HG02884 (cell line): Measurements from ENCODE around the gene SMAD7.

ENCODE experiments used
- ATAC-seq: cut with Tn5 transposase; IDR thresholded peaks from one replicate; pipeline ENCODE4 v1.9.1; 2021; ENCODE audit warnings: mild to moderate bottlenecking, moderate library complexity; ENCODE audit not compliant: unreplicated experiment

The SMAD7 gene, protein sequence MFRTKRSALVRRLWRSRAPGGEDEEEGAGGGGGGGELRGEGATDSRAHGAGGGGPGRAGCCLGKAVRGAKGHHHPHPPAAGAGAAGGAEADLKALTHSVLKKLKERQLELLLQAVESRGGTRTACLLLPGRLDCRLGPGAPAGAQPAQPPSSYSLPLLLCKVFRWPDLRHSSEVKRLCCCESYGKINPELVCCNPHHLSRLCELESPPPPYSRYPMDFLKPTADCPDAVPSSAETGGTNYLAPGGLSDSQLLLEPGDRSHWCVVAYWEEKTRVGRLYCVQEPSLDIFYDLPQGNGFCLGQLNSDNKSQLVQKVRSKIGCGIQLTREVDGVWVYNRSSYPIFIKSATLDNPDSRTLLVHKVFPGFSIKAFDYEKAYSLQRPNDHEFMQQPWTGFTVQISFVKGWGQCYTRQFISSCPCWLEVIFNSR

DNA sequence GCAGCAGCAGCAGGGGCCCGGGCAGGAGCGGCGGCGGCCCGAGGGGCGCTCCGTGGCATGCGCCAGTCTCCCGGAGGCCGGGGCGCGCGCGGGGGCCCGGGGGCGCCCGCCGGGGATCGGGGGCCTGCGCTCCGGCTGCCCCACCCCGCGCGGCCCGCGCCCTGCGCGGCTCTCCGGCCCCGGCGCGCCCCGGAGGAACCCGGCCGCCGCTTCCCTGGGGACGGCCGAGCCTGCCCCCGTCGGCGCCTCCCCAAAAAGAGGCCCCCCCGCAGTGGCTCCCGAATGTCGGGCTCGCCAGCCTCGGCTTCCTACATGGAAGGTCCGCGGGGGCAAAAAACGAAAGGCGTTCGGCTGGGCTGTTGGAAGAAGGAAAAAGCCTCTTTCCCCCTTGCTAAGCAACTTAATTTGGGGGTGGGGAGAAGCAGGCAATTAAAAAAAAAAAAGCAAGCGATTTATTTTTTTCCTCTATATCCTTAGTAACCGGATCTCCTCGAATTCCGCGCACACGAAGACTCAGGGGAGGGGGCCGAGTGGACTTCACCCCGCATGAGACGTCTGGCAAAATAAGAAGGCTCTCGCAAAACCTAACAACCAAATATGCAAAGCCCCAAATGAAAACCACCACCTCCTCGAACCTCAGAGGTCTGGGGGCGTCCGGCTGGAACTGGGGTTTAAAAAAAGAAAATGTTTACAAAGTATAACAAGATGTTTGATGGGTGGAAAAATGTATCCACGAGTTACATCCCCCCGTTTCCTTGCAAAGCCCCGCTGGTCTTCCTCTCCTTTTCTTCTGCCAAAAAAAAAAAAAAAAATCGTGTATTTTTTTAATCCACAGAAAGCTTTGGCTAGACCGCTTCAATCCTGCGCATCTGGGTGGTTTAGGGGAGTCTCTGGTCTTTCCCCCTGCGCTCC is at the start of gene SMAD7:
SMAD7 (minus strand) TSS at position 430 of the 912 bp plus-strand sequence. CDS start 541 bp downstream, outside the sequence.
- ATAC-seq, result no peak

DNA sequence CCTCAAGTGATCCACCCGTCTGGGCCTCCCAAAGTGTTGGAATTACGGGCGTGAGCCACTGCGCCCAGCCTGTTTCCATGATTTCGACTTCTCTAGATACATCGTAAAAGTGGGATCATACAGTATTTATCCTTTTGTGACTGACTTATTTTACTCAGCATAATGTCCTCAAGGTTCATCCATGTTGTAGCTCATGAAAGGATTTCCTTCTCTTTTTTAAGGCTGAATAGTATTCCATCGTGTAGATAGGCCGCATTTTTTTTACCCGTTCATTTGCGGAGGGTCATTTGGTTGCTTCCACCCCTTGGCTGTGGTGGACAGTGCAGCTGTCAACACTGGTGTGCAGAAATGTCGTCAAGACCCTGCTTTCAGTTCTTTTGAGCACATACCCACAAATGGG is 48.8 kb upstream of the SMAD7 start:
- no peak for ATAC-seq

DNA sequence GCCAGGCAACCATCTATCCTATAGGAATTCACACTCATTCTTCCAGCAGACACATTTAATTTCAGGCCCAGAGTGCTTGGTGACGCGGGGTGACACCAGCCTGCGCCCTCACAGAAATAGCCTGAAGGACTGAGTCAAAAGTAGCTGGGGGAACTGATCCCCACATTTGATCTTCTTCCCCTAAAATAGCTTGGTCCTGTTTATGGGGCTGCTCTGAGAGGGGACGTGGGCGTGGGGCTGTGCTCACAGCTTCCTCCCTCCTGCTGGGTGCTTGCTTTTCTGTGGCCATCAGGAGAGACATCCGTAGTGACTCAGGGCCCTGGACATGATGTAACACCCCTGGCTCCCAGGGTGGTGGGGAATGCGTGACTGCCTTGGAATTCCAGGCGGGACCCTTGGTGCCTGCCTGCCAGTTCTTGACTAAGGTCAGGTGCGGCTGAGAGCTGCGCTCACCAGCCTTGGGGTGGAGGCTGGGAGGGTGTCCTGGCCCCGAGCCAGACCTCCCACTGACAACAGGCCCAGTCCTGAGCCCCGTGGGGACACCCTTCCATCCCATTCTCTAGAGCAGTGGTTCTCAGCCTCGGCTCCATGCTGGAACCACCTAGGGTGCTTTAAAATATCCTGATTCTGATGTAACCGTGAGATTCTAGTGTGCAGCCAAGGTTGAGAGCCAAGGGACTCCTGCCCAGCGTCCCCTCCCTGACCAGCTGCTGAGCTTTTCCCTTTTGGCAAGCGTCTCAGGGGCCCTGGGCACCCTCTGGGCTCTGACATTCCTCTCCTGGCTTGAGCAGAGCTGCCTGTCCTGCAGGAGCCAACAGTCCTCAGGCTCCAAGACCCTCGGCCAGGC is 47.4 kb upstream of the SMAD7 start:
- ATAC-seq, result no peak

DNA sequence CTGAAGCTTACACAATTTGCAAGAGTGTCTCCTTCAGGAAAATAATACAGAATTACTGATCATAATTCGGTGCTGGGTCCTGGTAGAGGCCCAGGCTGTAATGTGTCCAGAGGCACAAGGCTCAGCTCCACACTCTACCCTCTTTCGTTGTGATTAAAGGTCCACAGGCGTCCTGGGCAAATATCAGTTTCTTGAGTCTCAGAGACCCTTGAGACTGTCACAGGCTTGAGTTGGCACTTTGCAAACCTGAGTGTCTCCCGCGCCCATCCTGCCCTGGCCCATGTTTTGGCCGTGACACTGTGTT is 46.9 kb upstream of the SMAD7 start:
- ATAC-seq, result no peak

DNA sequence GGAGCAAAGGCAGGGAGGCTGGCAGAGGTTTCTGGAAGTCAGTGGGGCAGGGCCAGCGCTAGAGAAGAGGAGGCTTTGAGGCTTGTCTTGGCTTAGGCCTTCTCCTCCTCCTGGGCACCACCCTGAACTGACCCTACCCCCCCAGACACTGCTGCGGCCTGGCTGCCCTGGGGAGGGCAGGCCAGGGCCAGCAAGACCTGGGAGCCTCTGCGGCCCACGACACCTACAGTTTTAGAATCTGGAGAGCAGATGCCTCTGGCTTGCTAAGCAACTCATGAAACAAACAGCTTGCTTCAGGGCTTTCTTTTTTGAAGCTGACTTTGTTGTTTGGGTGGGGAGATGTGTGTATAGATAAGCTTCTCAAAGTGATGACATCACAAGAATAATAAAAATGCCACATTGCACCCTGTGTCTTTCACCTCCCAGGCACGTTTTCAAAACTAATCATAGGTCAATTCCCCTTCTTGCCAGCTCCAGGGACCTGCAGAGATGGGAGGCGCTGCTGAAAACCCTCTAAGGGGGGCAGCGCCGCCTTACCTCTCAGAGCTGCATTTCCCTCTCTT is 46.2 kb upstream of the SMAD7 start:
- ATAC-seq, result no peak

DNA sequence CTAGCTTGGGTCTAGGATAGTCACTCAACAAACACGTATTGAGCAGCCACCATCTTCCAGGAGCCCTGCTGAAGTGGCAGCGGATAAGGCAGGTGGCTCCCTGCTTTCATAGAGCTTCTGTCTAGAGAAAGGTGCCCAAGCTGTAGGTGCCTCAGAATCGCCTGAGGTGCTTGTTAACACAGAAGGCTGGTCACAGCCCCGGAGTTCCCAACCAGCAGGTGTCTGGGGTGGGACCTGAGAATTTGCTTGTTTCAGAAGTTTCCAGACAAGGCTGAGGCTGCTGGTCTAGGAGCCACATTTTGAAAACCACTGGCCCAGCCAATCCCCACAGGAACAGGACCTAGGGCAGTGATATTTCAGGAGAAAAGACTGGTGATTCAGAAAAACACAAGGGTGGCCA is 45.3 kb upstream of the SMAD7 start:
- ATAC-seq, result no peak

DNA sequence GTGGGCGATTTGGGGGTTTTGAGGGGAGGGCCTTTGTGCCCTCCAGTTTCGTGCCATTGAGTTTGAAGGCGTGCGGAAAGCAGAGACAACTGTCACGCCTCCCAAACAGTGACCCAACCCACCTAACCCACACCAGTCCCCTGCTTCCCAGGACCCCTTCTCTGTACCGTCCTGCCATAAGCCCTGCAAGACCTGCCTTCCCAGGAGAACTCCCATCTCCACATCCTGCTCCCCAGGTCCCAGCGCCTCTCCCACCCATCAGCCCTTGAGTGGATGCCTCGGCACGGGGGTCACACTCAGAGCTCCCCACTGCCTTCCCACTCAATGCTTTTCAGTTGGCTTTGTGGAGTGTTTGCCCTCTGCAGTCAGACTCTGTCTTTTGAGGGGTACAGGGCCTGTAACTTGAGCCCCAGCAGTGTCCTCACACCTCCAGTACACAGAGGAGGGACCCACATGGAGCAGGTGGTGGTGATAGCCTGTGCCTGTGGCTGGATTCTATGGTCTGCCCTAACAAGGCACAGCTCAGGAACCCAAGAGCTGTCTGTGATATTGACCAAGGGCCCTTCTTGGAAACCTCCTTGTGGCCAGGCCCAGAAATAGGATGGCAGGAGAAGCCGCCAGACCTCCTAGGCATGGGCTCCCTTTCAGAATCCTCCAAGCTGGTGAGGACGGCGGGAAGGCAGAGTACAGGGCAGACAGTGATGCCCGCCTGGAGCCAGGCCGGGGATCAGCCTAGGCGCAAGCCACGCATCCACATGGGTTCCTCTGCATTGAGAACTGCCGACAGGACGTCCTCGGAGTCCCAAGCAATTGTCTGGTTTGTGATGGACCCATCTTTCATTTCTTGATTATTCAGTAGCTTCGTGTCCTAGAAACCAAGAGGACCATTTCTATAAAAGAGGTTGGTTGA is 44.4 kb upstream of the SMAD7 start:
- no peak for ATAC-seq

DNA sequence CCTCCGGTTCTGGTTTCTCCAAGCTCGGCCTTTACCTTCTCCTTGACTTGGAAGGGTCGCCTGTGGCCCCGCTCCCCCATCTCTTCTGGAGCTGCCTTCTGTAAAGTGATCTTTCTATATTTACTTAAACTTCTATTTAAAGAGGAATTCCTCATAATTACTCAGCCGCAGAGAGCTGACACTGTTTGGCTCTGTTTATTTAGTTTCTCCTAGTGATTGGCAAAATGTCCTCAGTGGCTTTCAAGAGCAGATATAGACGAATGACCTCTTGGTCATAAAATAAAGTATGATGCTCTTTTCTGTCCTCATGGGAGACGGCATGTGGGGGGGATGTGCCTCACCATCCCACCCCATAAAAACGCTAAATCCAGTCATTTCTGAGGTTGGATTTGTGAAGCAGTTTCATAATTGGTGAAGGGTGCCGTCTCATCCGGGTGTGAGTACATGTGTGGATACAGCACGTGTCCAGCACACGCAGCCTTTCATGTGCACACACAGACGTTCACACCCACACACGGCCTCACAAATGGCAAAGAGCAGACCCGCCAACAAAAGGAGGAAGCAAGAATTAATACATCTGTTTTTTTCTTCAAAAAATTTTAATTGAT is 43.4 kb upstream of the SMAD7 start:
- ATAC-seq, result no peak

DNA sequence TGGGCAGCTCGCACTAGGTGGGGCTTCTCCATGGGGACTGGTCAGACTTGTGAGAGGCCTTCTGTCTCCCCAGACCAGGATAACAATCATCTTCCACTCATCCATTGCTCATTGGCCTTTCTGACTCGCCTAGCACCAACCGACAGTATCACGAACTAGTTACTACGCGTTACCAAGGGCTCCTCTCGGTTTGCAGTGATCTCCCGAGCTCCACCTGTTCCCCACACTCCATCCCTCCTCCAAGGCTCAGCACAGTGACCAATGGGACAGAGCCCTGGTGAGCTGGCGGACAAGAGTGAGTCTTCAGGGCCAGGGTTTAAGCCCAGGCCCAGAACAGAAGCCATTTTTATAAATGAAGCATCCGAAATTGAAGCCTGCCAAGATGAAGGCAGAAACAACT is 42.8 kb upstream of the SMAD7 start:
- no peak for ATAC-seq

DNA sequence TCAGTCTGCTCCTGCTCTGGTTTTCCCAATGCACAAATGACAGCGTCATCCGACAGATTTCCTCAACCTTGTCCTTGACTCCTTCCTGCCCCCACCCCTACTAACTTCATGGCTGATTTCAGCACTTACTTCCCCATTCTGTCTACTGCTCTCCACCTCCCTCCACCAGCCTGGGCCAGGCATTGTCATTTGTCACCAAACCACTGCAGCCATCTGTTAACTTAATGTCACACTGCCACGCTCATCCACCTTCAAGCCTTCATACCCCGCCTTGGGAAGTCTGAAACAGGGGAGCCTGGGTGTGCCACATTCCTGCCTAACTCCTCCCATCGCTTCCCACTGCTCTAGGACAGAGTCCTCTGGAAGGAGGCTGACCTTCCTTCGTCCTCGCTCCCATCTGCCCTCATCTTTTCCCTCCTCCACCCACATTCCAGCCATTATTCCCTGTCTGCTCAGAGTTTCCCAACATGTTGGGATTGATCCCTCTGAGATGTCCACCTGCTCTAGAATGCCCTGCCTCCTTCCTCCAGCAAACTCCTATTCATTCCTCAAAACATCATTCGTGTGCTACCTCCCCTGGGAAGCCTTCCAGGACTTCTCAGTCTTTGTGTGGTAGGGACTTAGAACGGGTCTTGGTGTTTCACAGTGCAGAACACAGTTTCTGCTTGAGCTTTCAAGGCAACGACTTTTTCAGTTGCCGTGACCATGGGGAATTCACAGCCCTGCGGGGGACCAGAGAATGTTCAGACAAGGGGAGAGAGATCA is 42.2 kb upstream of the SMAD7 start:
- ATAC-seq, result peak; percentile 63

DNA sequence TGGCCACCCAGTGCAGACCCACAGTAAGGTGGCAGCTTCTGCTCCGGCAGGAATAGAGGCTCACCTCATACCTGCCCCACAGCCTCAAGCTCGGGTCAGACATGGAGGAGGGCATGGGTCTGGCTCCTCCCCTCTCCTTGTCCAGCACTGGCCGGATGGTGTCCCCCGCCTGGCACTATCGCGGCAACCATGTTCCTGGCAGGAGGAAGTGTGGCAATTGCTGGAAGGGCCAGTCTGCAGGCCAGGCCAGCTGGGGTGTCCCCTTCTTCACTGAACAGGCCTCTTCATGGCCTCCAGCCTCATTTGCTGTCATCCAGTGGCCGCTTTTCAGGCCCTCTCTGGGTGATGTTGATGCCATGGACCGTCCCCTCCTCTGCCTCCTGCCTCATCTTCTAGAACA is 41.4 kb upstream of the SMAD7 start:
- no peak for ATAC-seq

DNA sequence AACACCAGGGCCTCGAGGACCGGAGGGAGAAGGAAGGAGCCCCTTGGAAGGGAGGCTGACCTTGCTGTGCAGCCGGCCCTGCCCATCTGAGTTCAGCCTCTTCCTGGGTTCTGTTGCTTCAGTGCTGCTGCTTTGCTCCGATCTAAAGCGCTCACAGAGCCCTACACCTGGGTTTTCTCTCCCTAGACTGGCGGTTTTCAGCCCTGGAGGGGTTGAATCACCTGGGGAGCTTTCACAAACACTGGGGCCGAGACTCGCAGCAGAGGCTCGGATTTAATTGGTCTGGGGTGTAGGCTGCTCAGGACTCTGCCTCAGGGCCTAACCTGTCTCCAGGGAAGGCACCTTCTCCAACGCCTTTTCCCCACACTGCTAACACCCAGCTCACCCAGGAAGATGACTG is 40.9 kb upstream of the SMAD7 start:
- ATAC-seq, result no peak

DNA sequence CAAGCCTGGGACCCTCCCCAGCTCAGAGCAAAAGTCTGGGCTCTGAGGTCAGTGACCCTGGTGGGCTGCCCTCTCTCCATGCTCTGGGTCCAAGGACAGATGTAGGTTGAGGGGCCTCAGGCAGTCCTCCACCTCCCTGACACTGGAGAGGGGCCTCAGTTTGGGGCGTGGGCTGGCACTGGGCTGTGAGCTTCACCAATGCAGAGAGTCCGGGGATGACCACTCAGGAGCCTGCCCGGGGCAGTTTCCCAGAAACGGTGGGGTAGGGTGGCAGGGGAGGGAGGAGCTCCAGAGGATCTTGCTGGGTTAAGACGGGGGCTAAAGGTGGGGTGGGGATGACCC is 40.5 kb upstream of the SMAD7 start:
- ATAC-seq, result no peak

DNA sequence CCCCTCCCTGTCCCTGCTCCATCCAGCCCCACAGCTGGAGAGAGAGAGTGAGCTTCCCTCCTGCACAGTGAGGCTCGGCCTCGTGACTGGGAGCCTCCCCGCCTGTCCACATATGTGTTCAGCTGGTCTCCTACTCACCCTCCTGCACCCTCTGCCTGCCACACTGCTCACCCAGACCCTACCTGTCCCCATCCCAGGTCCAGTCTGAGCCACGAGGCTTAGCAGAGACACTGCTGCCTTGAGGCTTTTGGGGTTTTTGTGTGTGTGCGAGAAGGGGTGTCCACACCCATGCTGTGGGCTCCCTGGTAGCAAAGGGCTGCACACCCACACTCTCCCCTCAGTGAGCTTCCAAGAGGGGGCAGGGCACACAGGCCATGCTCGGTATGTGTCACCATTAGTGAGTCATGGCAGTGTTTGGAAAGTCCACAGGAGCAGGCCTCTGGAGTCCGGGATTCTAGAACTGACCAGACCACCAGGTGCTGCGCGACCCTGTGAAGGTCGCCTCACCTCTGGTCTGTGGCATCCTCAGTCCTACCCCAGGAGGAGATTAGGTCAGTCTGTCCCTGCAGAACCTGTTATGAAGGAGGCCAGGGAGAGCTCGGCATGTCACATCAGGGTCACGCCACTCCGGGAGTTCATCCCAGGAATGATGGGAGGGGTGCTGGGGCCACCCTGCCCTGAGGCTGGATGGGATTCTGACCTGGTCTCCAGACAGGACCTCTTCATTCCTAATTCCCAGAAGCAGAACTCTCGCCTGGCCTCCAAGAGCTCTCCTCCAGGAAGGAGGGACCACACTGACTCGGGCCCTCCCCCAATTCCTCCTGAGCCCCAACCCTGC is 39.9 kb upstream of the SMAD7 start:
- ATAC-seq, result no peak

DNA sequence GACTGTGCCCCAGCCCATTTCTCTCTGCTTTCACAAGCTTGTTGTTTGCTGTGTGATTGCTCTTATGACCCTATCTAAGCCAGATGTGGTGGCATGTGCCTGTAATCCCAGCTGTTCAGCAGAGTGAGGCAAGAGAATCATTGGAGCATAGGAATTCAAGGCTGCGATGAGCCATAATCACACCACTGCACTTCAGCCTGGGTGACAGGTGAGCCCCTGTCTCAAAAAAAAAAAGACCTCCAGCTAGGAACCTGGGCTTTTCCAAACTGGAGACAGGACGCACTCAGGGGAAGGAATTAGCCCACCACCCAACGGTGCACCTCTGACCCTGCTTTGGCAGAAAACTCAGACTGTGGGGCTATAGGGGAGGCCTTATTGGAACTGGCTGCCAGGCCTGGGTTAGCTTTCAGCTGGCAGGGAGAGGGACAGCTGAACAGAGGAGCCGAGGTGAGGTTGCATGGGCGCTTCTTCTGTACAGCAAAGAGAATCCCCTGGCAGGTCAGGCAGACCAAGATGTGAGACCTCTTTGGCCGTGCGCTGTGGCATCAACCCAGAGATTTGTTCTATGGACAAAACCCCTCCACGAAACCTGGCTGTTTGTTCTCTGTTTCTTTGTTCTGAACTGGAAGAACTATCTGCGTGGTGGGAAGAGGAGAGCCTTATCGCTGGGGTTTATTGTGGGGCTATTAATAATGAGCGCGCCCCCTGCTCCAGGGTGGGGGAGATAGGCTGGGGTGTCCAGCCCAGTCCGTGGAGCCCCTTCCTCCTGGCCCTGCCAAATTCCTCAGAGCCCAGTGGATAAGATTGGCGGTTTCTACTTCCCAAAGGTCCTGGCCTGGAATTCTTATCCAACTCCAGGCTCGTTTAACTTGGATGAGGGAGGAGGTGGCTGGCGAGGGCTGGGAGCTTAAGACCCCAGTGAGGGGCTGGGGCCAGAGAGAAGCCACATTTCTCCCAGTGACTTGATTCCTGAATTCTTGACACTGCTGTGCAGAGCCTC is 38.8 kb upstream of the SMAD7 start:
- no peak for ATAC-seq

DNA sequence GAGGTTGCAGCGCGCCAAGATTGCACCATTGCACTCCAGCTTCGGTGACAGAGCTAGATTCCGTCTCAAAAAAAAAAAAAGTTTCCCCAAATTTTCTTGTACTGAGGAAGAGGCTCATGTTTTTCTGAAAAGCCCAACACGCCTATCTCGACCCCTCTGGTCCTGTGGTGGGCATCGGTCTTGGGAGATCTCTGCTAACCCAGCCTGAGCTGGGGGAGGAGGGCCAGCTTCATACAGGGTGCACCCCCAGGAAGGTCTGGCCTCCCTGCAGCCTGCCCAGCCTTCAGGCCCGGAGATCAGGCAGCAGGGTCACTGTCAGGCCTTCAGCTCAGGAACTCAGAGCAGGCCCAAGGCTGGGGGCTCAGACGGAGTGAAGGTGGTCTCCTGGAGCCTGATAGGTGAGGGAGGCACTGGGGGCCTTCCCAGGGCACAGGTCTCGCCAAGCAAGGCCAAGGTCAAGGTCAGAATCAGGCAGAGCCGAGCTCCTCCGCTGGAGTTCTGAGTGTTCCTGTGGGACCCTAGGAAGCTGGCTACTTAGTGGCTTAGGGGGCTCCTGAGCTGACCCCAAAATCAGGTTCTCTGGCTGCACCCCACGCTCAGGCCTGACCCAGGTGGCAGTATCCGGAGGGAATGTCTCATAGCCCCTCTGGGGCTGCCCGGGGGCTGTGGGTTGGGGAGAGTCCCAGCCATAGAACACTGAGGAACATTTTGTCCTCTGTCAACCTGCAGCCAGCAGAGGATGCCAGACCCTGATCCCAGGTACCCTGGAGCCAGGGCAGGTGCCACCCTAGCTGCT is 37.9 kb upstream of the SMAD7 start:
- ATAC-seq, result no peak
